ENCODE measurements around the gene CD59. TPM values are rescaled to one million over a fixed set of nuclear protein-coding genes. Genes with fewer than 3 reads are reported as not detected.

Gene CD59
- total RNA-seq, 2 donors from 2014 or later, result 414 to 561 TPM

DNA sequence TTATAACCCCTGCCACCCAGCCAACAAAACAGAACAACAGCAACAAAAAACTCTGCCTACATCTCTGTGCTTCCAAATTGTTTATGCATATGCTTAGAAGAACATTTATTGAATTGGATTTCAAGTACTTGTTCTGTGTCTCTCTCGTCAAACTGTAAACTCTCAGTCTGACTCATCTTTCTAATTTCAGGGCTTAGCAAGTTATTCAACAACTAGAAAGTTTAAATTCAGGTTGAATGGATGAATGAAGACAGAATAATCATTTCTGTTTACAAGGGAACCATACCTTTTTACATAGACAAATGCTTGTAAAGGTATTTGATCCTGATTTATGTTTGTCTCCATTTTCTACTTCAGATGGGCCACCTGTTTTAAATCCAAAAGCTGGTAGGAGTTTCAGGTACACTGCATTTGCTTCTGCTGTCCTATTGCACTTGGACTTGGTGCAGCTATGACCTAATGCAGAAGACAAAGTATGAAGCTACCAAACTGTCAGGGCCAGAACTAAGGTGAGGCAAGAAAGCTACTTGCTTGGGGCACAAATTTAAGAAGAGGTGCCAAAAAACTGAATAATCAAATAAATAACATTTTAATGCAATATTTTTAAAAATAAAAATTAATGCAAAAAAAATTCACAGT lies 39.7 kb upstream of the CD59 start:
- H3K4me3 ChIP-seq, result no peak overlapping the region
- no peaks in the 10 kb centered on the region for H3K36me3 ChIP-seq
- H3K4me1 ChIP-seq, result peaks cover 0 to 61% of the 10 kb centered on the region in 2 donors
- no peak overlapping the region for H3K27ac ChIP-seq
- no peaks in the 10 kb centered on the region for H3K27me3 ChIP-seq
- no peaks in the 10 kb centered on the region for H3K9me3 ChIP-seq
- no peak for DNase-seq (ENCODE audit: low spot score)
- TF ChIP-seq, protein P1, sequence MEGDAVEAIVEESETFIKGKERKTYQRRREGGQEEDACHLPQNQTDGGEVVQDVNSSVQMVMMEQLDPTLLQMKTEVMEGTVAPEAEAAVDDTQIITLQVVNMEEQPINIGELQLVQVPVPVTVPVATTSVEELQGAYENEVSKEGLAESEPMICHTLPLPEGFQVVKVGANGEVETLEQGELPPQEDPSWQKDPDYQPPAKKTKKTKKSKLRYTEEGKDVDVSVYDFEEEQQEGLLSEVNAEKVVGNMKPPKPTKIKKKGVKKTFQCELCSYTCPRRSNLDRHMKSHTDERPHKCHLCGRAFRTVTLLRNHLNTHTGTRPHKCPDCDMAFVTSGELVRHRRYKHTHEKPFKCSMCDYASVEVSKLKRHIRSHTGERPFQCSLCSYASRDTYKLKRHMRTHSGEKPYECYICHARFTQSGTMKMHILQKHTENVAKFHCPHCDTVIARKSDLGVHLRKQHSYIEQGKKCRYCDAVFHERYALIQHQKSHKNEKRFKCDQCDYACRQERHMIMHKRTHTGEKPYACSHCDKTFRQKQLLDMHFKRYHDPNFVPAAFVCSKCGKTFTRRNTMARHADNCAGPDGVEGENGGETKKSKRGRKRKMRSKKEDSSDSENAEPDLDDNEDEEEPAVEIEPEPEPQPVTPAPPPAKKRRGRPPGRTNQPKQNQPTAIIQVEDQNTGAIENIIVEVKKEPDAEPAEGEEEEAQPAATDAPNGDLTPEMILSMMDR (IDR thresholded peaks at IDR 0.05), result no peak

DNA sequence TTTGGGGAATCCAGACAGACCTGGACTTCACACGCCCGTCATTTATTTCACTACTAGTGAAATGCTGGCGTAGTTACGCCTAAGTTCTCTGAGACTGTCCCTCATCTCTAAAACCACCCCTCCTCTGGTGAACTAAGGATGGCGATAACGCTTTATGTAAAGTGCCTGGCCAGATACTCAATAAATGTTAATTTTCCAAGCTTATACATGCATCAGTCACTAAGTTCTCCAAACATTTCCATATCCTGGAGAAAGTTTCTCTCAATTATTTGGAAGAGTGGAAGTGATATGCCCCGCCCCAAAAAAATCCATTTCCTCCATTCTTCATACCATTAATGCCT lies 39.2 kb upstream of the CD59 start:
- Histone ChIP-seq H3K4me3 (no peak overlapping the region), H3K4me1 (peaks cover 0 to 59% of the 10 kb centered on the region in 2 donors), H3K9me3 (no peaks in the 10 kb centered on the region), H3K27ac (peak overlapping the region in 1 of 2 donors; percentile 88), H3K36me3 (no peaks in the 10 kb centered on the region), H3K27me3 (no peaks in the 10 kb centered on the region)
- DNase-seq (ENCODE audit: low spot score), result no peak
- TF ChIP-seq, protein P1 (IDR thresholded peaks at IDR 0.05), result no peak

DNA sequence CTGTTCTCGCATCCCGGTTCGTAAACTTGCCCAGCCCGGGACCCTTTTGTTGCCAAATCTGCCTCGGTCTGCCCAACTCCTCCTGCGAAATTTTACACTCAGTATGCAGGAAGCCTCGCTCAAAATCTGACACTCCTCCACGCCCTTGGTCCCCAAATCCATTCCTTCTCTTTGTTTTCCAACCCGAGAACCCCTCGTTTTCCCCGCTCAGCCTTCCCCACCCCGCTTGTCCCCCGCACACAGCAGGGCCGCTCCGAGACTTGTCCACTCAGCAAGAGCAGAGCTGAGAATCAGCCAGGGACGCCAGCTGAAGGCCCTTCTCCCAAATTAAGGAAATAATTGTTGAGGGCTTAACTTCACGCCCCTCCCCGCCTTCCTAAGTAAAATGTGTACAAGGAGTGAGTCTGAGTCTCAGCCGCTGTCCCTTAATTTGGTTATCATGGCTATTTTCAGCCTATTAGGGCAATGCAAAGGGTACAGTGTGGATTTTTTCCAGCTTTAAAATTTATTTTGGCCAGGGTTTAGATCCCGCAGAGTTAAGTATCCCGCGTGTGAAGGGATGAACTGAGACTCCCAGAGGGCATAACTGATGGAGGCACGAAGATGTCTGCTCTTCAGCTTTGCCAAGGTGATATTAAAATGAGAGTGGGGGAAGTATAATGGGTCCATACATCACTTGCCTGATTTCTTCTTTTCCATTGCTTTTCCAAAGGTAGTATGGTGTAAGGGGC lies 38.7 kb upstream of the CD59 start:
- Histone ChIP-seq H3K27me3 (no peaks in the 10 kb centered on the region), H3K36me3 (no peaks in the 10 kb centered on the region), H3K9me3 (no peaks in the 10 kb centered on the region), H3K4me1 (peaks cover 0 to 54% of the 10 kb centered on the region in 2 donors), H3K4me3 (peak overlapping the region; percentile 71 to 93), H3K27ac (peak overlapping the region; percentile 88 to 89)
- no peak for DNase-seq (ENCODE audit: low spot score)
- TF ChIP-seq, protein P1 (IDR thresholded peaks at IDR 0.05), result no peak

DNA sequence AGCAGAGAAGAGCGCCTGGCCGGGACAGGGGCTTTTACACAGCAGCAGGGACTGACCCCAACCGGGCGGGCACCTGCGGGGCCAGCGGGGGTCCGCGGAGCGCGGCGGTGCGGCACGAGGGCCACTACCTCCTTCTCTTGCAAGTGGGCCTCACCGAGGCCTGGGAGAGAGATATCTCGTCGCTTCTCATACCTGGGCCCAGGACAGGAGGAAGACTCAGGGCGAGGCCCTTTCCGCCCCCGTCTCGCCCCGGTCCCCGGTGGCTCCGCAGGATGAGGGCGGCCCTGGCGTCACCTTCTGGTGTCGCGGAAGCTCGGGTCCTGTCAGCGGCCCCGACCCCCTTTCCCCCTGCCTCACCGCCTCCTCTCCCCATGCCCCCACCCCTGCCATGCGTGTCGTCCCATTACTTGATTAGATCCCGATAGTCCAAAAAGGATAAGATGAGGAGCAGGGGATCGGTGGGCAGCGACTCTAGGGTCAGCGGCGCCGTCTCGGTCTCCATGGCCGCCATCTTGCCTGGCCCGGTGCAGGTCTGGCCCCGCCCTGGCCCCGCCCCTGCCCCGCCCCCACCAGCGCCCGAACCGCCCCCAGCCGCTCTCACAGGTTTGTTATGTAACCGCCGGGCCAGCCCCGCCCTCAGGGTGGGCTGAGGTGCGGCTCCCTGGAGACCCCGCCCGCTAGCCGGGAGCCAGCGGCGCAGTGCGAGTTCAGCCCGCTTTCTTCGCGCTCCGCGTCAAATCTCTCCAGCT lies 37.9 kb upstream of the CD59 start, which contains the start of gene FBXO3:
Gene FBXO3 (minus strand): TSS at position 534 of the 749 bp plus-strand sequence. CDS start 23 bp downstream, at position 511.
- DNase-seq (ENCODE audit: low spot score), result peak; percentile 84
- H3K36me3 ChIP-seq, result no peaks in the 10 kb centered on the region
- peak within 1 kb of the TSS; percentile 71 to 93 for H3K4me3 ChIP-seq
- peak within 1 kb of the TSS; percentile 88 to 89 for H3K27ac ChIP-seq
- H3K27me3 ChIP-seq, result no peaks in the 10 kb centered on the region
- H3K9me3 ChIP-seq, result no peaks in the 10 kb centered on the region
- TF ChIP-seq, protein P1 (IDR thresholded peaks at IDR 0.05), result no peak
- peaks cover 0 to 46% of the 10 kb centered on the region in 2 donors for H3K4me1 ChIP-seq

DNA sequence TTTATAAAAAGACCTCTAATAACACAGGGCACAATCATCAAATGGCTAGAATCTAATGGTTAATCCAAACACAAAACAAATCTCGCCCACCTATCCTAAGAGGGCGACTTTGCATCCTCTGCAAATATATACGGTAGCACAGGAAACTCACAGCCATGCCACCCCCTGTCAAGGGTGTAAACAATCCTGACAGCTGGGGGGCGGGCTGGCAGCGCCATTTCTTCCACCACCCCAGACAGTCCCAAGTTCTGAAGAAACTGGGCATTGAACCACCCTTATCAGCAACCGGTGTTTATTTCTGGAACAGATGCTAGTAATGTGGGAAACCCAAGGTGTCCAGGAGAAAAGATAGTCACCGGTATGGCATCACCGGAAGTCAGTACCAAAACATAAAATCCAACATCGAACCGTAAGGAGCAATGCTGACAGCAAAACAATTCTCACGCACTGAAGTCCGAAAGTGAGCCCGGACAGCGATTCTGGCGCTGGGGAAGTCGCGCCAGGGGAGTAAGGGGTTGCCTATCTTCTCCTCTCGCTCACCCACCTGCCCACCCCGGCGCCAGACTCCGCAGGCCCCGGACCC lies 37.3 kb upstream of the CD59 start:
- no peaks in the 10 kb centered on the region for H3K27me3 ChIP-seq
- peaks cover 0 to 39% of the 10 kb centered on the region in 2 donors for H3K4me1 ChIP-seq
- peak overlapping the region; percentile 71 to 93 for H3K4me3 ChIP-seq
- TF ChIP-seq, protein P1 (IDR thresholded peaks at IDR 0.05), result peak in 1 of 2 donors; percentile 43
- no peaks in the 10 kb centered on the region for H3K9me3 ChIP-seq
- no peak for DNase-seq (ENCODE audit: low spot score)
- no peaks in the 10 kb centered on the region for H3K36me3 ChIP-seq
- H3K27ac ChIP-seq, result peak overlapping the region; percentile 88 to 89
